ENCODE data around the gene CSGALNACT2. TPM values are rescaled to one million over a fixed set of nuclear protein-coding genes. Genes with fewer than 3 reads are reported as not detected.

CSGALNACT2 gene
- total and polyA plus RNA-seq, 3 donors from 2014 or later = 13.9 to 17.9 (median 16.7) TPM

DNA sequence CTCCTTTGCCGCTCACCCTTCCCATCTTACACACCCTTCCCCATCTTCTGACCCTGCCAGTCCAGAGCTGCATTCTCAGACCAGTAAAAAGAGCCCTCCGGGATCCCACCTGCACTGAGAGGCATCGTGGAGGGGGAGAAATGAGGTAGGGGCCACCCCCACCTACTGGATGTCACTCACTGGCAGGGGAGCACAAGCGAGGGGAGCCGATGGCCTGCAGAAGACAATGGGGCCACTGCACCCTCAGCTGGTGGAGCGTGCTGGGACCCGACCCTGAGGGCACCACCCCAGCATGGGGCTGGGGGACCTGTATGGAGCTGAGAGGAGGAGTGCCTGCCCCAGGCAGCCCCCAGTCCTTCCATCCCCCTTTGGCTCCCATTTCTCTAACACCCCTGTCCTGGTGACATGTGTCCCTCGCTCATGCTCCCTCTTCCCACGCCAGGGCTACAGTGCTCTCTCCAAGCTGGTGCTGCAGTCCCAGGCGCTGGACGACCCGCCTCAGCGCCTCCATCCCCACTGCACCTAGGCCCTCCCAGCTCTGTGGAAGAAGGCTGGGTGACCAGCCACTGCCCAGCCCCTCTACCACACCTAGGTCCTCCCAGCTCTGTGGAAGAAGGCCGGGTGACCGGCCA lies 78.8 kb downstream of the CSGALNACT2 start:
- TF ChIP-seq POLR2A (IDR thresholded peaks at IDR 0.05) = no peak
- TF ChIP-seq, protein P1, sequence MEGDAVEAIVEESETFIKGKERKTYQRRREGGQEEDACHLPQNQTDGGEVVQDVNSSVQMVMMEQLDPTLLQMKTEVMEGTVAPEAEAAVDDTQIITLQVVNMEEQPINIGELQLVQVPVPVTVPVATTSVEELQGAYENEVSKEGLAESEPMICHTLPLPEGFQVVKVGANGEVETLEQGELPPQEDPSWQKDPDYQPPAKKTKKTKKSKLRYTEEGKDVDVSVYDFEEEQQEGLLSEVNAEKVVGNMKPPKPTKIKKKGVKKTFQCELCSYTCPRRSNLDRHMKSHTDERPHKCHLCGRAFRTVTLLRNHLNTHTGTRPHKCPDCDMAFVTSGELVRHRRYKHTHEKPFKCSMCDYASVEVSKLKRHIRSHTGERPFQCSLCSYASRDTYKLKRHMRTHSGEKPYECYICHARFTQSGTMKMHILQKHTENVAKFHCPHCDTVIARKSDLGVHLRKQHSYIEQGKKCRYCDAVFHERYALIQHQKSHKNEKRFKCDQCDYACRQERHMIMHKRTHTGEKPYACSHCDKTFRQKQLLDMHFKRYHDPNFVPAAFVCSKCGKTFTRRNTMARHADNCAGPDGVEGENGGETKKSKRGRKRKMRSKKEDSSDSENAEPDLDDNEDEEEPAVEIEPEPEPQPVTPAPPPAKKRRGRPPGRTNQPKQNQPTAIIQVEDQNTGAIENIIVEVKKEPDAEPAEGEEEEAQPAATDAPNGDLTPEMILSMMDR (IDR thresholded peaks at IDR 0.05) = no peak
- H3K9me3 ChIP-seq = no peaks in the 10 kb centered on the region
- intact Hi-C loops (cut with DNase I; ENCODE audit: low total_unique reads) = no loop called here
- H3K4me1 ChIP-seq = no peaks in the 10 kb centered on the region
- no peak overlapping the region for H3K4me3 ChIP-seq
- DNase-seq = no peak
- H3K36me3 ChIP-seq (ENCODE audit: low read depth, missing control alignments) = no peaks in the 10 kb centered on the region
- H3K27me3 ChIP-seq = no peaks in the 10 kb centered on the region
- H3K27ac ChIP-seq = no peak overlapping the region
- whole genome bisulfite sequencing, 2 donors = 91 to 94% methylated on average over 15 of the region's 15 CpGs

DNA sequence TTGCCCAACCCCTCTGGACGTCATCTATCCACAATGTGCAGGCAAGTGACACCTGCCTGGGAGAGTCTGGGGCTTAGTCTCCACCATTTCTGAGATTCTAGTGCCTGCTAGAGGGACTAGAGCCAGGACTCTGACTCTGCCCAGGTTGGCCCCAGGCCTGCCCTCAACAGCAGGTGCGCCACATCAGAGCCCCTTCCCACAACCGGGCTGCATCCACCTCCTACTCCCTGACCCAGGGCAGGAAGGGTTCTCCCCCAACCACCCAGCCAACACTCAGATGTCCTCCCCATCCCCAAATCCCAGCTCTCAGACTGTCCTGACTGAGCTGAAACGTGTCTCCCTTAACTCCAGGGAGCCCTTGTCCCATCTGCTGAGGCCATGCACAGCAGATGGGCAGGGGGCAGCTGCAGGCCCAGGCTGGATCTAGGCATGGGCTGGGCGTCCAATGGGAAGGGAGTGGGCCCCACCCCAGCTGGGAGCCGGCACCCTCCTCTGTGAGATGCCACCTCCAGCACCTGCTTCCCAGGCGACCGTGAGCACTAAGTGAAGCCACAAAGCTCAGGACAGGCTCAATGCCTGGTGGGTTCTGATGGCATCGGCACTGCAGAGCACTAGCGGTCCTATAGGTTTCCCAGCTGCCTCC lies 79.4 kb downstream of the CSGALNACT2 start:
- H3K27me3 ChIP-seq = no peaks in the 10 kb centered on the region

DNA sequence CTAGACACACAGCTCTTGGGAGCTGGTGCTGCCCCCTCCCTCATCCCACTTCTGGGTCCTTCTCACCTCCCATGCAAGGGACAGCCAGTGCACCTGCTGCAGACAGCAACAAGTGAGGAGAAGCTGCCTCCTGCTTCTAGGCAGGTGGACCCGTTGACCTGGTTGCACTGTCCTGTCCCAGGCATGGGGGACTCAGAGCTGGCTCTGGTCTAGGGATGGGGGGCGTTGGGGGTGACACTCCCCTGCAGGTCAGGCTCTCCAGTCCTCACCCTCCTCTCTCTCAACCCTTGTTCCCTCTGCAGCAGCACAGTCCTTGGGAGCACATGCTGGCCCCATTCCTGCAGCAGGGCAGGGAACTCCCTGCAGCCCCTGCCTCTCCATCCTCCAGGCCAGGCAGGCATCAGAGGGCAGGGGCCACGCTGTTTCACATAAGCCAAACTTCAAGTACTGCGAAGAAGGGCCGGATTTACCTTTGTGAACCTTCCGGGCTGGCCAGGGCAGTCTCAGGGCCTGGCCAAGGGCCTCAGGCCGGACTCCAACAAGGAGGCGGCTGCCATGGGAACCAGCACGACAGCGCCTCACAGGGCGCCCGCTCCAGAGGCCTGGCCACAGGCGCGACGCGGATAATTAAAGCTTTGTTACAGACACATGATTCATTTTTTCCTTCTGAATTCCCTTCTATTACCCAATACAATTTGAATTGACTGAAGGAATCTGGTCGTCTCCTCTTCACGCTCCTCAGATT lies 80.1 kb downstream of the CSGALNACT2 start:
- Histone ChIP-seq H3K4me3 (no peak overlapping the region), H3K4me1 (no peaks in the 10 kb centered on the region), H3K27ac (no peak overlapping the region), H3K9me3 (no peaks in the 10 kb centered on the region), H3K27me3 (no peaks in the 10 kb centered on the region), H3K36me3 (ENCODE audit: low read depth, missing control alignments) (no peaks in the 10 kb centered on the region)
- intact Hi-C loops (cut with DNase I; ENCODE audit: low total_unique reads) = no loop called here
- no peak for DNase-seq
- 88 to 93% methylated on average over 15 to 18 of the region's 18 CpGs for WGBS, 2 donors
- no peak for TF ChIP-seq POLR2A (IDR thresholded peaks at IDR 0.05)
- TF ChIP-seq, protein P1 (IDR thresholded peaks at IDR 0.05) = no peak

More for the DNA sequence above, 79.4 kb downstream of the CSGALNACT2 start:
- 83 to 84% methylated on average over 2 to 9 of the region's 10 CpGs for WGBS, 2 donors
- H3K4me1 ChIP-seq = no peaks in the 10 kb centered on the region
- H3K27ac ChIP-seq = no peak overlapping the region
- DNase-seq = no peak
- no peak overlapping the region for H3K4me3 ChIP-seq
- no peaks in the 10 kb centered on the region for H3K36me3 ChIP-seq (ENCODE audit: low read depth, missing control alignments)
- no peak for TF ChIP-seq POLR2A (IDR thresholded peaks at IDR 0.05)
- TF ChIP-seq, protein P1 (IDR thresholded peaks at IDR 0.05) = no peak
- no peaks in the 10 kb centered on the region for H3K9me3 ChIP-seq
- intact Hi-C loops (cut with DNase I; ENCODE audit: low total_unique reads) = no loop called here

DNA sequence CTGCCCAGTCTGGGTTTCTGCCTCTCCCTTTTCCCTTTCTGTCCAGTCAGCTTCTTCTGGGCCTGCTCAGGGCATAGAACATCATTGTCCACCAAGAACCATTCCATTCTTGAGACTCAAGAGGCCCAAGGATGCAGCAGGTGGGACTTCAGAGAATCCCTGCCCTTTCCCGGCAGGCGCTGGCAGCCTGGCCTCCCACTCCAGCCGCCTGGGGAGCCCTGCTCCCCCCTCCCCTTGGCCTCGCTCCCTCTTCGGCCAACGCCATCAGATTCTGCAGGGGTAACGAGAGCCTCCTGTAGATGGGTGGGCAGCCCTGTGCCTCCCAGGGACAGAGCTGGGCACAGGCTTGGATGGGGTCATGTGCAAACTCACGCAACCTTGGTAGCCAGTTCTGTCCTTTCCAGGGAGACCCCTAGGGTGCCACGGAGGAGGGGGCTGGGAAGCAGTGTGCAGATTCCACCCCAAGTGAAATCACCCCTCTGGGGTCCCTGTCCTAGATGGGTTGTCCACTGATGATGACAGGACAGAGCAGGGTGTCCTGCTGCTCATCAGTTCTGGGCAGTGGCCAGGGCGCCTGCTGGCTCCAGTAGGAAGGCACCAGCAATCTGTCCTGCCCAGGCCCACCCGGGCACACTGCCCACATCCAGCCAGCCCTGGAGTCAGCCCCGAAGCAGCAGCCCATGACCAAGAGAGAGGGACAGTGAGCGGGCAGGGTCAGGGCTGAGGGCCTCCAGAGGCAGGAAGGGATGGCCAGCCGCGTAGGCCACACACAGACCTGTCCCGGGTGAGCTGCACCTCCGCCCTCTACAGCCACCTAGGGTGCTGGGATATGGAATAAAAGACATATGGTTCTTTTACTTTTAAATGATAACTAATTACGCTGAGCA lies 80.9 kb downstream of the CSGALNACT2 start:
- Histone ChIP-seq H3K4me3 (no peak overlapping the region), H3K4me1 (no peaks in the 10 kb centered on the region), H3K27ac (no peak overlapping the region), H3K36me3 (ENCODE audit: low read depth, missing control alignments) (no peaks in the 10 kb centered on the region), H3K9me3 (no peaks in the 10 kb centered on the region), H3K27me3 (no peaks in the 10 kb centered on the region)
- 81 to 90% methylated on average over 16 to 18 of the region's 18 CpGs for WGBS, 2 donors
- TF ChIP-seq, protein P1 (IDR thresholded peaks at IDR 0.05) = no peak
- no peak for TF ChIP-seq POLR2A (IDR thresholded peaks at IDR 0.05)
- intact Hi-C loops (cut with DNase I; ENCODE audit: low total_unique reads) = no loop called here
- no peak for DNase-seq

Data from testis (tissue), 3 donors.